ENCODE results near the gene ZNF235.
A peak's percentile ranks its signal among the peaks of the same experiment; 100 is the strongest.

The ZNF235 gene

GRCh38 chr19:44284968-44285367 lies 19.9 kb downstream of the ZNF235 start:
- H3K4me3 ChIP-seq (ENCODE audit: low read depth, low read length) = no peak overlapping the region
- DNase-seq (ENCODE audit: low read depth) = no peak
- TF ChIP-seq CTCF (IDR thresholded peaks at IDR 0.05; ENCODE audit: low read depth, low read length, missing control alignments) = no peak

- DNase-seq (ENCODE audit: low read depth) = no peak
- no peak for TF ChIP-seq CTCF (IDR thresholded peaks at IDR 0.05; ENCODE audit: low read depth, low read length, missing control alignments)
- no peak overlapping the region for H3K4me3 ChIP-seq (ENCODE audit: low read depth, low read length)
Observed at GRCh38 chr19:44282846-44283245, 22.0 kb downstream of the ZNF235 start.

- H3K4me3 ChIP-seq (ENCODE audit: low read depth, low read length) = no peak overlapping the region
- DNase-seq (ENCODE audit: low read depth) = no peak
- TF ChIP-seq CTCF (IDR thresholded peaks at IDR 0.05; ENCODE audit: low read depth, low read length, missing control alignments) = no peak
Observed at GRCh38 chr19:44280916-44281315, 23.9 kb downstream of the ZNF235 start.

GRCh38 chr19:44278181-44278690 lies 26.6 kb downstream of the ZNF235 start:
- no peak for DNase-seq (ENCODE audit: low read depth)
- no peak for TF ChIP-seq CTCF (IDR thresholded peaks at IDR 0.05; ENCODE audit: low read depth, low read length, missing control alignments)

GRCh38 chr19:44277331-44277730 lies 27.5 kb downstream of the ZNF235 start:
- no peak for TF ChIP-seq CTCF (IDR thresholded peaks at IDR 0.05; ENCODE audit: low read depth, low read length, missing control alignments)
- no peak for DNase-seq (ENCODE audit: low read depth)
- H3K4me3 ChIP-seq (ENCODE audit: low read depth, low read length) = no peak overlapping the region

More at GRCh38 chr19:44278181-44278690, 26.6 kb downstream of the ZNF235 start:
- no peak overlapping the region for H3K4me3 ChIP-seq (ENCODE audit: low read depth, low read length)

- DNase-seq (ENCODE audit: low read depth) = no peak
- TF ChIP-seq CTCF (IDR thresholded peaks at IDR 0.05; ENCODE audit: low read depth, low read length, missing control alignments) = no peak
- no peak overlapping the region for H3K4me3 ChIP-seq (ENCODE audit: low read depth, low read length)
Observed at GRCh38 chr19:44260695-44261446, 44.0 kb downstream of the ZNF235 start.

- H3K4me3 ChIP-seq (ENCODE audit: low read depth, low read length) = peak overlapping the region; percentile 61; the same call in 1 of the 2 replicates
- no peak for DNase-seq (ENCODE audit: low read depth)
- no peak for TF ChIP-seq CTCF (IDR thresholded peaks at IDR 0.05; ENCODE audit: low read depth, low read length, missing control alignments)
Observed at GRCh38 chr19:44260343-44260681, 44.5 kb downstream of the ZNF235 start.
